Body of pancreas (tissue), 4 donors: ENCODE measurements around the gene EYS.
A peak's percentile ranks its signal among the peaks of the same experiment; 100 is the strongest.

Source experiments
- CTCF ChIP-seq, 7 experiments: fragments of 450-650 bp in 4 of 7; fragments of 200-600 bp in 3 of 7; sonication (generic) in 3 of 7; IDR thresholded peaks; one replicate each; pipeline ENCODE4 v1.5.1; 2016 to 2019; ENCODE audit warnings: antibody characterized with exemption in 7 of 7
- POLR2A ChIP-seq, 3 donors: fragments of 450-650 bp; IDR thresholded peaks; one replicate each; pipeline ENCODE4 v1.6.1; 2016; ENCODE audit warnings: antibody characterized with exemption in 3 of 3, mild to moderate bottlenecking in 2 of 3

GRCh38 chr6:64505312-64505711 is 1201.7 kb downstream of the EYS start:
- TF ChIP-seq CTCF (IDR thresholded peaks at IDR 0.05) (peak in 1 of 7 experiments; percentile 15), POLR2A (IDR thresholded peaks at IDR 0.05) (no peak)
